ENCODE data around the gene MRPS22. TPM values are rescaled to one million over a fixed set of nuclear protein-coding genes. Genes with fewer than 3 reads are reported as not detected.

Gene MRPS22
- total RNA-seq (10 to 100 TPM; 33.0 to 41.7 (median 36.8) TPM), polyA plus RNA-seq (10 to 100 TPM; 35.9 to 51.6 TPM)
- long read RNA-seq, donor 1, transcript MRPS22-202 (8 exons, 1,099 nt) = minor isoform, 11 of 76 reads
- long read RNA-seq, donor 1, transcript MRPS22-201 (8 exons, 1,120 nt) = major isoform, 53 of 76 reads
- long read RNA-seq, donor 1, partial matches to known transcripts = 1 of 76 reads
- long read RNA-seq, donor 1, other reads (novel, unspliced or antisense) = 10 of 76 reads
- long read RNA-seq, donor 2, transcript MRPS22-201 (8 exons, 1,120 nt) = major isoform, 28 of 254 reads
- long read RNA-seq, donor 2, partial matches to known transcripts = 190 of 254 reads
- long read RNA-seq, donor 2, other reads (novel, unspliced or antisense) = 30 of 254 reads
- long read RNA-seq, donor 3, transcript MRPS22-202 (8 exons, 1,099 nt) = minor isoform, 6 of 46 reads
- long read RNA-seq, donor 3, transcript MRPS22-201 (8 exons, 1,120 nt) = major isoform, 26 of 46 reads
- long read RNA-seq, donor 3, partial matches to known transcripts = 0 of 46 reads
- long read RNA-seq, donor 3, other reads (novel, unspliced or antisense) = 10 of 46 reads

DNA sequence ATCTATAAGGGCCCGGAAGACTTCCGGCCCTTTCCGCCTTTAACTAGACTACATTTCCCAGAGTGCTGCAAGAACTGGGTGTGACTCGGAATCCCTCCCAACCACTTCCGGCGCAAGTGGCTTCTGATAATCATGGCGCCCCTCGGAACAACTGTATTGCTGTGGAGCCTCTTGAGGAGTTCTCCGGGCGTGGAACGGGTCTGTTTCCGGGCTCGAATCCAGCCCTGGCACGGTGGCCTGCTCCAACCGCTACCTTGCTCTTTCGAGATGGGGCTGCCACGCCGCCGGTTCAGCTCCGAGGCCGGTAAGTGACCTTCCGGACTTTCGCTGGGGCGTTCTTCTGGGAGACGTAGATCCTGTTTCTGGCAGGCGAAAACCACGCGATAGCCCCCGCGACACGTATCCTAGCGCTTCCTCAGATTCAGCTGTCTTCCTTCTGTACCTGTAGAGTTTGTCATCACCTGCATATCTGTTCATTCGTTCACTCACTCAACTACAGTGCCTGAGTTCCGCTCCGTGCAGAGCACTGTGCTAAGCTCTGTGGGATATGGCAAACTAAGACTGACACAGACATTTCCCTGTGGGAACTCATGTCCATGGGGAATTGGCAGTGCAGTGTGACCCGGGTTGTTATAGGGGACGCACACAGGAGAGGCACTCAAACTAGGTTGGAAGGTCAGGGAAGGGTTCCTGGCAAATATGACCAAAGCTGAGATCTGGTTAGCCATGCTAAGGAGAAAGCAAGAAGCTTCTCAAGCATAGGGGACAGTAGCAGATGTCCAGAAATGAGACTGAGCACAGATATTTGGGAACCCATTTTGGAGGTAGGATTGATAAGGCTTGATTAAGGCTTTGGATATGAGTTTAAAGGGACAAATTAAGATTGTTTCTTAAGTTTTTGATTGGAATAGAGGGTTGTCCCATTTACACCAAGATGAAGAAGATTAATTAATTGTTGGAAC, at the start of gene MRPS22:
Gene MRPS22 (plus strand): TSS at position 126 of the 962 bp plus-strand sequence. CDS start 7 bp downstream, at position 133.
- DNase-seq = peak; percentile 75 to 81 (median 76)
- intact Hi-C loops (cut with DNase I) = no loop called here
- peak within 1 kb of the TSS; percentile 18 to 46 for H3K27ac ChIP-seq
- H3K4me3 ChIP-seq = peak within 1 kb of the TSS; percentile 67
- H3K4me1 ChIP-seq (ENCODE audit: insufficient read depth) = peaks cover 8% of the 10 kb centered on the region
- WGBS, 3 donors = 0 to 1% (median 0%) methylated on average over 37 of the region's 37 CpGs
- no peaks in the 10 kb centered on the region for H3K9me3 ChIP-seq
- no peaks in the 10 kb centered on the region for H3K36me3 ChIP-seq
- no peaks in the 10 kb centered on the region for H3K27me3 ChIP-seq
- TF ChIP-seq, protein P1, sequence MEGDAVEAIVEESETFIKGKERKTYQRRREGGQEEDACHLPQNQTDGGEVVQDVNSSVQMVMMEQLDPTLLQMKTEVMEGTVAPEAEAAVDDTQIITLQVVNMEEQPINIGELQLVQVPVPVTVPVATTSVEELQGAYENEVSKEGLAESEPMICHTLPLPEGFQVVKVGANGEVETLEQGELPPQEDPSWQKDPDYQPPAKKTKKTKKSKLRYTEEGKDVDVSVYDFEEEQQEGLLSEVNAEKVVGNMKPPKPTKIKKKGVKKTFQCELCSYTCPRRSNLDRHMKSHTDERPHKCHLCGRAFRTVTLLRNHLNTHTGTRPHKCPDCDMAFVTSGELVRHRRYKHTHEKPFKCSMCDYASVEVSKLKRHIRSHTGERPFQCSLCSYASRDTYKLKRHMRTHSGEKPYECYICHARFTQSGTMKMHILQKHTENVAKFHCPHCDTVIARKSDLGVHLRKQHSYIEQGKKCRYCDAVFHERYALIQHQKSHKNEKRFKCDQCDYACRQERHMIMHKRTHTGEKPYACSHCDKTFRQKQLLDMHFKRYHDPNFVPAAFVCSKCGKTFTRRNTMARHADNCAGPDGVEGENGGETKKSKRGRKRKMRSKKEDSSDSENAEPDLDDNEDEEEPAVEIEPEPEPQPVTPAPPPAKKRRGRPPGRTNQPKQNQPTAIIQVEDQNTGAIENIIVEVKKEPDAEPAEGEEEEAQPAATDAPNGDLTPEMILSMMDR (IDR thresholded peaks at IDR 0.05) = no peak
- TF ChIP-seq EP300 (IDR thresholded peaks at IDR 0.05) (no peak), POLR2A (IDR thresholded peaks at IDR 0.05) (no peak)

DNA sequence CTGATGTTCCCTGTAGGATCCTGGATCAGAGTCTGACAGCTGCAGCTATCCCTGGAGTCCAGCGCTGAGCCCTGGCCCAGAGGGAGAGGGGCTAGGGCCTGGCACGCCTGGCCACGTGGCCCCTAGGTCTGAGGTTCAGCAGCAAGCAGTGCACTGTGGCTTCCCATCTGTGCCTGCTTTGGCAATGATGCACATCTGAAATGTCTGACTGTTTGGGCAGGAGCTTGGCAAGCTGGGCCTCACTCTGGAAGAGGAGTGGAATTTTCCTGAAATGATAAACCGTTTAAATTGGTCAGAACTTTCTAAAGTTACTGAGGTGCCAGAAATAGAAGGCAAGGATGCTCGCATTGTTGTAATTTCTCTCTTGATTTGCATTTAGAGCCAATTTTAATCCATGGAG, 48.8 kb upstream of the MRPS22 start:
- H3K27me3 ChIP-seq = no peaks in the 10 kb centered on the region
- no peak for DNase-seq
- H3K27ac ChIP-seq = no peak overlapping the region
- H3K36me3 ChIP-seq = no peaks in the 10 kb centered on the region
- intact Hi-C loops (cut with DNase I) = no loop called here
- H3K9me3 ChIP-seq = no peaks in the 10 kb centered on the region
- TF ChIP-seq POLR2A (IDR thresholded peaks at IDR 0.05) (no peak), EP300 (IDR thresholded peaks at IDR 0.05) (no peak)
- TF ChIP-seq, protein P1 (IDR thresholded peaks at IDR 0.05) = no peak
- H3K4me1 ChIP-seq (ENCODE audit: insufficient read depth) = peaks cover 16% of the 10 kb centered on the region
- no peak overlapping the region for H3K4me3 ChIP-seq
- WGBS, 3 donors = 56 to 76% (median 60%) methylated on average over 5 of the region's 5 CpGs

DNA sequence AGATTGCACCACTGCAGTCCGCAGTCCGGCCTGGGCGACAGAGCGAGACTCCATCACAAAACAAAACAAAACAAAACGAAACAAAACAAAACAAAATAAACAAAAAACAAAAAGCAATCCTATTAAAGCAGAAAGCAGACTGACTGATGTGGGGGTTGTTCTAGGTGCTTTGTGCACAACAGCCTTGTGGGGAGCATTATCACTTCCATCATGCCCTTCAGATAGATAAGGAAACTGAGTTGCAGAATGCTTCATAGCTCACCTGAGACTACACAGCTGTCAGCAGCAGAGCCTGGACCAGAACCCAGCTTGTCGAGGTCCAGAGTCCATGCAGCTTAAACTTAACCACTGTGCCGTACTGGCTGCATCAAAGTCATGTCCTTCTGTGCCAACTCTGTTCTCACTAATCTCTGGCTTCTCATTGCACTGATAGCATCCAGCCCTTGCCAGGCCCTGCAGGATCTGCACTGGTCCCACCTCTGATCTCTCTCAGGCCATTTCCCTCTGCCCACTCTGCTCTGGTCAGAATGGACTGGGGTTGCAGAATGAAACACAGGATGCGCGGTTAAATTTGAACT, 47.6 kb upstream of the MRPS22 start:
- H3K9me3 ChIP-seq = no peaks in the 10 kb centered on the region
- WGBS, 3 donors = 75 to 89% (median 79%) methylated on average over 9 of the region's 9 CpGs

More for the DNA sequence above, 47.6 kb upstream of the MRPS22 start:
- Histone ChIP-seq H3K27ac (no peak overlapping the region), H3K36me3 (no peaks in the 10 kb centered on the region), H3K4me3 (no peak overlapping the region), H3K27me3 (no peaks in the 10 kb centered on the region), H3K4me1 (ENCODE audit: insufficient read depth) (peaks cover 19% of the 10 kb centered on the region)
- TF ChIP-seq POLR2A (IDR thresholded peaks at IDR 0.05) (no peak), EP300 (IDR thresholded peaks at IDR 0.05) (no peak)
- TF ChIP-seq, protein P1 (IDR thresholded peaks at IDR 0.05) = no peak
- DNase-seq = no peak
- intact Hi-C loops (cut with DNase I) = no loop called here
